HL-60/S4 treated with retinoic acid at 250 ng/mL for 4 days and 3 days (cell line): ENCODE measurements around the gene DHX29.

Source experiments
- in situ Hi-C: fragments of 300-500 bp; cut with MboI; formaldehyde crosslinking; loops from 2 replicates; pipeline ENCODE4 v1.7.0; 2022; ENCODE audit warnings: low sequenced_read_pairs

DHX29 gene

GRCh38 chr5:55232271-55232984, 75.1 kb downstream of the DHX29 start:
- in situ Hi-C loops: no loop called here

- in situ Hi-C loops: no loop called here
Observed at GRCh38 chr5:55231919-55232270, 75.6 kb downstream of the DHX29 start.

GRCh38 chr5:55231029-55231918, 76.2 kb downstream of the DHX29 start:
- in situ Hi-C loops: no loop called here

- in situ Hi-C loops: no loop called here
Observed at GRCh38 chr5:55230086-55230629, 77.3 kb downstream of the DHX29 start.

GRCh38 chr5:55227664-55228430, 79.6 kb downstream of the DHX29 start:
- in situ Hi-C loops: no loop called here

- in situ Hi-C loops: no loop called here
Observed at GRCh38 chr5:55226934-55227663, 80.4 kb downstream of the DHX29 start, which contains the start of gene MCIDAS. Gene MCIDAS, minus strand, starts transcription at chr5:55227315. Its CDS starts 177 bp downstream, at chr5:55227138.

- in situ Hi-C loops: no loop called here
Observed at GRCh38 chr5:55226027-55226933, 81.2 kb downstream of the DHX29 start.

GRCh38 chr5:55225346-55225745, 82.1 kb downstream of the DHX29 start:
- in situ Hi-C loops: no loop called here

GRCh38 chr5:55223812-55224240, 83.7 kb downstream of the DHX29 start:
- in situ Hi-C loops: no loop called here

GRCh38 chr5:55222985-55223811, 84.3 kb downstream of the DHX29 start:
- in situ Hi-C loops: no loop called here

- in situ Hi-C loops: no loop called here
Observed at GRCh38 chr5:55222092-55222984, 85.2 kb downstream of the DHX29 start.

GRCh38 chr5:55220433-55221185, 86.9 kb downstream of the DHX29 start:
- in situ Hi-C loops: no loop called here

GRCh38 chr5:55219770-55220169, 87.7 kb downstream of the DHX29 start:
- in situ Hi-C loops: no loop called here

GRCh38 chr5:55218967-55219366, 88.5 kb downstream of the DHX29 start:
- in situ Hi-C loops: no loop called here

GRCh38 chr5:55211184-55211874, 96.2 kb downstream of the DHX29 start:
- in situ Hi-C loops: no loop called here
